CD4-positive, alpha-beta T cell treated with Interferon gamma for 1 hour (primary cell): ENCODE measurements around the gene FAM193A.
"Not testable (repeated sequence)": the region's sequence is repeated elsewhere in the genome, so short reads cannot be mapped to it uniquely, and the experiment has no call there.

Source experiments
- DNase-seq: peaks from one replicate; pipeline ENCODE4 v3.0.0-alpha.2; 2020

The FAM193A gene

DNA sequence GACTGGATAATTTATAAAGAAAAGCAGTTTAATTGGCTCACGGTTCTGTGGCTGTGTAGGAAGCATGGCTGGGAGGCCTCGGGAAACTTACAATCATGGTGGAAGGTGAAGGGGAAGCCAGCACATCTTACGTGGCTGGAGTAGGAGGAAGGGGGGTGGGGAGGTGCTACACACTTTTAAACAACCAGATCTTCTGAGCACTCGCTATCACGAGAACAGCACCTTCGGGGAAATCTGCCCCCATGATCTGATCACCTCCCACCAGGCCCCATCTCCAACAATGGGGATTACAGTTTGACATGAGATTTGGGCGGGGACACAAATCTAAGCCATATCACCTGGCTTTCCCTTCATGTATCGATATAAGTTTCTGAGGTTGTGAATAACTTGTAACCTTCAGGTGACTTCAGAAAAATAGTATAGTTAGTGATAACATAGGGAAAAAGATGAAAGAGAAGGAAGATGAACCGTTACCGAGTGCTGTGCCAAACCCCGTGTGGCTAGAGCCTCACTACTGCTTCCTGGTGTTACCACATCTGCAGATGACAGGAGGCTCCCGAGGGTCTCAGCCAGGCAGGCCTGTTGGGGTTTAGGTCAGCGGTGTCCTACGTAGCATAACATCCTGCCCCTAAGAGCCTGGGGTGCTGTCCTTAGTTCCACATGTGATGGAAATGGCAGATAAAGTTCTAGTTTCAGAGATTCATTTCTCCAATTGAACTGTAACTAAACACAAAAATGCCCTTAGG is 116.1 kb downstream of the FAM193A start:
- DNase-seq = no peak

DNA sequence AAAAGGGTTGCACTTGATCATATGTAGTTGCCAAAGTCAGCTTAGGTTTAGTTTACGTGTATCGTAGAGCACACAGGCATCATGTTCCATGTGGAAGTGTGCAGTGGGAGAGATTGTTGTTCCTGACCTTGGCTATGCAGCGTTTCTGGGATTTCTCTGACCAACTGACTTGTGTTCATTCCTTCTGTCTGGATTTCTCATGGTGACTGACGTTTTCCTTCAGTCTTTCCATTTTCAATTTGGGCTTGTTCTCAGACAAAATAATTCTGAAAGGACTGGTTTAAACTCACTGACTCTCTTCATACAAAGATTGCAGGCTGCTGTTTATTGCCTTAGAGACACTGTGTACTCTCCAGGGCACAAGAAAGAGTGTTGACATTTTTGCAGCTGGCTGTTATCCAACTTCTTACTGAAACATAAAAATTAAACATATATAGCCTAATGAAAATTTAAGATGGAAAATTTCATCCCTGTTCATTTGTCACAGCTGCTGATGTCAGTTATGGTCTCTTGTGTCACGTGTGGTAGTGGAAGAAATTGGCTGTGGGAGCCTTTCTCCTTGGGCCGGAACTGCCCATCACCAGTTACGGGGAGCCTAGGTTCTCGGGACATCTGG is 124.3 kb downstream of the FAM193A start:
- no peak for DNase-seq

DNA sequence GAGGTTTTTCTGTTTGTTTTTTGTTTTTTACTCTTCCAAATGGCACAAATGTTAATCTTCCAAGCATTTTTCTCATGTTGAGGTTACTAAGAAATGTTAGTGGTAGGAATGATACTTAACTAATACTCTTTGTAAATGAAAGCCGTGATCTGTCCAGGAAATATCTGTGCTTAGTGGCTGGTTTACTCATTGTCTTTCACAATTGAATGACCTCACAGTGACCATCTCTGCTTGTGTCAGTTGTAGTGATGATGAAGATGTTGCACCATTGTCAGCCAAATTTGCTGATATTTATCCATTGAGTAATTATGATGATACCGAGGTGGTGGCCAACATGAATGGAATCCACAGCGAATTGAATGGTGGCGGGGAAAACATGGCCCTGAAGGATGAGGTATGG is 126.2 kb downstream of the FAM193A start:
- no peak for DNase-seq

DNA sequence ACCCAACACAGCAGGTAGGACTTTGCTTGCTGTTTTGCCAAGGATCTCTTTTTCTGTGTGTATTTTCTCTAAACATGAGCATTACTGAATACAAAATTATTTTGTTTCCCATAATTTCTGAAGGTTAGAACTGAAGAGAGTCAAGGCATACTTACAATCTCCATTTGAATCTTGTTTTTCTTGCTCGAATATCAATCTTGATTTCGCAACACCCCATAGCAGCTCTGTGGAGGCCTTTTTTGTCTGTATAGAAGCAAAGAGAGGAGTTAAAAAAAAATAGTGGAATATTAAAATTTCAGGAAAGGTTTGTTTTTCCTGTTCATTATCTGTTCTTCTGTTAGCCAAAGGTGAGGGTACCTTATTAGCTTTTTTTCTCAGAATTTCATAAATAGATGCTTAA is 126.8 kb downstream of the FAM193A start:
- DNase-seq = no peak

DNA sequence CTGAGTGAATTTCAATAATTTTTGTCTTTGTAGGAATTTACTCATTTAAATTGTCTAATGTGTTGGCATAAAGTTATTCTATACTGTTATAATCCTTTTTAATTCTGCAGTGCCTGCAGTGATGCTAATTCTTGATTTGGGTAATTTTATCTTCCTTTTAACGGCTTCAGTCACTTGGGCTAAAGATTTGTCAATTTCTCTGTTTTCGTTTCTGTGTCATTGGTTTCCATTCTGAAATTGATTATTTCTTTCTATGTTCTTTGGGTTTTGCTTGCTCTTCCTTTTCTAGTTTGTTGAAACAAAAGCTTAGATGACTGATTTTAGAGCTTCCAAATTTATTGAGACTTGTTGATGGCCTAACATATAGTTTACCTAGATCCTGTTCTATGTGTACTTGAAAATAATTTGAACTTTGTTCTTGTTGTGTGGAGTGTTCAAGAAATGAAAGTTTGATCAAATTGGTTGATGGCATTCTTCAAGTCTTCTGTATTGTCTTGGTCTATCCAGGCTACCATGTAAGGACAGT is 130.3 kb downstream of the FAM193A start:
- DNase-seq = no peak

DNA sequence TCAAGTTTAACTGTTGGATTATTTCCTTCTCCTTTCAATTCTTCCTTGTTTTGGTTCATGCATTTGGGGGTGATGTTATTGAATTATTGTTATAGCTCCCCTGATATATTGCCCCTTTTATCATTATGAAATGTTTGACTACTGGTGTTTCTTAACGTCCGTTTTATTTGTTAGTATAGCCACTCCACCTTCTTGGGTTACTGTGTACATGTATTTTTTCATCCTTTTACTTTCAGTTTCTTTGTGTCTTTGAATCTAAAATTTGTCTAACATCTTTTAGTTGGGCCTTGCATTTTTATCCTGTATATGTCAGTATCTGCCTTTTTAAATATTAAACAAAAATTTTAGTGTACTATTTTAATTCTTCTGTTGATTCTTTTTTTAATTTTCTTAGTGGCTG is 131.0 kb downstream of the FAM193A start:
- no peak for DNase-seq

DNA sequence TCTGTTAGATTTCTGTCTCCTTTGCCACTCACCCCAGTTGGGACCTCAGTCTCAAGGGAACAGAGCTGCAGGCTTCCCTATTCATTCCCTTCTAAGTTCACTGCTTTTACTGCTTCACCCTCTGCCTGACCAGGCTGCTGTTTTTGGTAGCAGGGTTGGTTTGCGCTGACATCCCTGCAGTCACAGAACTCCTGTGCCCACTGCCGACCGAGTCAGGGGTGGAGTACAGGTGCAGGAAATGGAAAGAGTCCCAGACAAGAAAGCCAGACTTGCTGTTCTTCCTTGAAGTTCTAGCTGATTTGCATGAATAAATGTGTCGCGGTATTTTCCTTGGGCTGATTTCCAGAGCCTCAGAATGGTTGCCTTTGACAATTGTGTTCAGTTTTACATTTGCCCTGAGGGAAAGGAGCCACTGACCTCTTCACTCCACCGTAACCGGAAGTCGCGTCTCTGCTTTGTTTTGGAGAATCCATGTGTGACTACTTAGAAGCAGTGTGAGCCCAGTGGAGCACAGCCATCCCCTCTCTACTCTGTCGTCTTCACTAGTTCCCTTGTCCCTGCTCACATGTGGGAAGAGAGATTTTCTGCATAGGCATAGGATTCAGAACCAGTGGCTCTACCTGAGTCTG is 134.9 kb downstream of the FAM193A start:
- no peak for DNase-seq

DNA sequence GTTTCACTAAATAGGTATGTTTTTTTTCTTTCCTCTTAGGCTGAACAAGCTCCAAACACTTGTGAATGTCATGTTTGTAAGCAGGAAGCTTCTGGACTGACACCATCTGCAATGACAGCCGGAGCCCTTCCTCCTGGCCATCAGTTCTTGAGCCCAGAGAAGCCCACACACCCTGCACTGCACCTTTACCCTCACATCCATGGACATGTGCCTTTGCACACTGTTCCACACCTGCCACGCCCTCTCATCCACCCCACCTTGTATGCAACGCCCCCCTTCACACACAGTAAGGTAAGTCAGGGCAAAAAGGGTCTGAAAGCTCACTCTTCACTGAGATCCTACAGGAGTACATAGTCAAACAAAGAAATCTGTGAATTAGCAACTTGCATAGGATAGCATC is 135.6 kb downstream of the FAM193A start:
- no peak for DNase-seq

DNA sequence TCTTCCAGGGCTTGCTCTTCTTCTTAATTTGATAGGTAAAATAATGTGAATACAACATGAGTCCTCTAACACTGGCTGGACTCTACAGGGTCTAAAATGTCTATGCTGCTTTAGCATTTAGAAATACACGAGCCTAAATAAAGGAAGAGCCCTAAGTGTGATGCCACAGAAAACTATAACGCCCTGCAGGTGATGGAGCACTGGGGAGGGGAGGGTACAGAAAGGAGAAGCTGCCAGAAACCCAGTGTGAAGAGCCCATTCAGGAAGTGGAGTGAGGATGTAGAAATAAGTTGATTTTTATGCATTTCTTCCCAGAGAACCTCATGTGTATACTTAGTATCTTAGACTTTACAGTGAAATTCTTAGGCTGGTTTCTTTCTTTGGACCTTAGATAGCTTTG is 136.3 kb downstream of the FAM193A start:
- no peak for DNase-seq

DNA sequence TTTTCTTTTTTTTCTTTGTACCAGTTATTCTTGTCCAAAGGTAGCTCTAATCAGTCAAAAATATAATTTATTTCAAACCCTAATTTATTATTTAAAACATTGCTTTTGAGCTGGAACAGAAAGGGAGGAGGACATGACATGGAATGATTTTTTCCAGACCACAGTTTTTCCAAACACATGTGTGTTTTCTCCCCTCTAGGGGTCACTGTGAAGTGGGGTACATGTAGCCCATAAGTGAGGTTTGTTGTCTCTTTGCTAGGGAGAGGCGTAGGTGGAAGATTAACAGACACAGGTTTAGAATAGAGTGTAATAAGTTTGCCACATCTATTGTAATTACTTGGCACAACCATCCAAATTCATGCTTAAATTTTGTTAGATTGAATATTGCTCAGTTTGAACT is 136.7 kb downstream of the FAM193A start:
- DNase-seq = no peak

DNA sequence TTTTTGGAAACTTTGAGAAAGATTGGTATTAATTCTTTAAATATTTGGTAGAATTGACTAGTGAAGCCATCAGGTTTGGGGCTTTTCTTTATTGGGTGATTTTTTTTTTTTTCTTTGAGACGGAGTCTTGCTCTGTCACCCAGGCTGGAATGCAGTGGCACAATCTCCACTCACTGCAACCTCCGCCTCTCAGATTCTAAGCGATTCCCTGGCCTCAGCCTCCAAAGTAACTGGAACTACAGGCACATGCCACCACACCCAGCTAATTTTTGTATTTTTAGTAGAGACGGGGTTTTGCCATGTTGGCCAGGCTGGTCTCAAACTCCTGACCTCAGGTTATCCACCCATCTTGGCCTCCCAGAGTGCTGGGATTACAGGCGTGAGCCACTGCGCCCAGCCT is 143.3 kb downstream of the FAM193A start:
- DNase-seq = not testable (repeated sequence)

DNA sequence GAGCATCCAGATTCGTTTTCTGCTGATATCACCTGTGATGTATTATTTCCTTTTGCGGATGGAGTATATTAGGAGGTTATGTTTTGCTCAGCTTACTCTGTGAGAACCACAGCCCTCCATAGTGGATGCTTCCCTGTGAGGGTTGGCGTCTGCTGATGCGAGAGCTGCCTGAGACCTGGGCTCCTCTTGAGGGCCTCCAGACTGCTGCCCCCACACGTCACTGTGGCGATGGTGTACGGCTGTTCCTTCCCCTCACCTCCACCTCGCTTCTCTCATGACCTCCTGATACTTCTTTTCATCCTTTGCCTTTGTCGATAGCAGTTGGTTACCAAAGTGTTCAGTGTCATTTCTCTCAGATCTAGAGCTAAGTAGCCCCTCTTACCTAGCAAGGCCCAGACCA is 148.0 kb downstream of the FAM193A start:
- no peak for DNase-seq

DNA sequence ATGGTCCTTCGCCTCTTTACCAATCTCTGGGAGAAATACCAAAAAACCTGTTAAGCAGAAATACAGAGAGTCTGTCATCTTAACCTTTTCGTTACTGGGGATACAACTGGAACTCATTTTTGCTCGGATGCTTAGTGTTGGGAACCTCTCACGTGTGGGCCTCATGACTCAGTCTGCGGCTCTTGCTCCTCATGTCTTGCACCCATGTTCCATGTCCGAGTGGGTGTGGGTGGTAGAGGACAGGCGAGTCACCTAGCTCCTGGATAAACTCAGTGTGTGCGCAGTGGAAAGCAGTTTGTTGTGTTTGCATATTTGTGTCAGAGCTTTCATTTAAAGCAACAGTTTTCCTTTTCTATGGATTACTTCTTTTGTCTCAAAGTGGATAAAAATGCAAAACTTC is 149.1 kb downstream of the FAM193A start:
- DNase-seq = no peak

DNA sequence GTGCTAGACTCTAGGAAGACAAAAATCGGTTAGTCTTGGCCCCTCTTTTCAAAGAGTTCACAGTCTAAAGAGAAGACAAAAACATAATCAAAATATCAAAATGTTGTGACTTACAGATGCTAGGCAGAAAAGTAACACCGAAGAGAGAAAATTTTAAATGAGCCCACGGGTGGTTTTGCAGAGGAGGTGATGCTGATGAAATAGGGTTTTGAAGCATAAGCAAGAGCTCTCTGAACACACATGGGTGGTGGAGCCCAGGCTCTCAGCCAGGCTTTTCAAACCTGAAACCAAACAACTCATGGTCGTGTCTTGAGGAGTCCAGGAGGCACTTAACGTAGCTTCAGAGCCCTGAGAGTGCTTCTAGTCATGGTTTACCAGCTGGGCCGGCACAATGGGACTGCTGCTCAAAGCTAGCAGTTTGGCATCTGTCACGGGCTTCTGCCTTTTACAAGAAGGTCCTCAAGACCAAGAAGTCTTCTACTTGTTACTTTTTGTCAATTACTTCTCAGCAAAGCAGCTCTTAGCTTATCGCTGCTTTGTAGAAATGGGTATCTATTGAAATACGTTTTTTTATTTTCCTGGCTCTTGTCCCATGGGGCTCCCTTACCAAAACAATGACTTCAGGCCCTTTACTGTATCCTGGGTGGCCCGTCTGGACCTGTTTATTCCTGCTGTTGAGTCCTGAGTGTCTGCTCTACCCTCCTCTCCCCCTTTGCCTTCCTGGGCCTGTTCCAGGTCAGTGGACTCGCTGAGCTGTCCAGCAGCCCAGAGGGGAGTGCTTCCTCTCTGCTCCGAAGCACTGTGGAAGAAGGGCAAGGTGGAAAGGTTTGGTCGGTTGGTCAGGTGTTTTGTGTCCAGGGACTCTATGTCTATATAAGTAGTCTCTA is 150.2 kb downstream of the FAM193A start:
- no peak for DNase-seq

DNA sequence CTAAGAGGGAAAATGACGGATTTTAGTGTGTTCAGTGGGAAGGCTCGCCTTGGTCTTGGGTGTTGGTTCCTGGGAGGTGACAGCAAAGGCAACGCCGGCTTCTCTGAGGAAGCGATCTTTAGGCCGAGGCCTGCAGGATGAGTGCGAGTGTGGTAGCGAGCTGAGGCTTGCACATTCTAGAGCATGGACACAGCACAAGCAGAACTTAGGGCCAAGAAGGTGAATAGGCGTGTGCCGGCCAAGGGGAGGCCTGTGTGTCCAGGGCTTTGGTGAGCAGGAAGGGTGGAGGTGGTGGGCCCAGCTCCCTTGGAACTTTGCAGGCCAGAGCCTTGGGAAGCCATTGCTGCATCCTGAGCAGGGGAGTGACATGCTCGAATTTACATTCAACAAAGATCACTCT is 151.8 kb downstream of the FAM193A start:
- no peak for DNase-seq

DNA sequence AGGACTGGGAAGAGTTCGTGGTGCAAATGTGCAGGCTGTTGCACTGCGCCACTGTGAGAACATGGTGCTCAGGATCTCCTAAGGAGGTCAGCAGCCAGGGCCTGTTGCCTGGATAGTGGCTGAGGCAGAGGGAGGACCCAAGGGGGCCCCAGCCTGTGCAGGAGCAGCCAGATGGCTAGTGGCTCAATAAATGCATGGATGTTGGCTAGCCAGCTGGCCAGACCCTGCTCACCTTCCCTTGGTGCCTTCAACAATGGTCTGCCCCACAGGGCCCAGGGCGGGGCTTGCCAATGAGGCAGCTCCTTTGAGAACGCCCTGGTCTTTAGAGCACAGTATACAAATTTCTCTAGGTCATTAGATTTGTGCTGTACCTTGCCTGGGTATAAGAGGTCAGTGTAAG is 152.2 kb downstream of the FAM193A start:
- DNase-seq = no peak

DNA sequence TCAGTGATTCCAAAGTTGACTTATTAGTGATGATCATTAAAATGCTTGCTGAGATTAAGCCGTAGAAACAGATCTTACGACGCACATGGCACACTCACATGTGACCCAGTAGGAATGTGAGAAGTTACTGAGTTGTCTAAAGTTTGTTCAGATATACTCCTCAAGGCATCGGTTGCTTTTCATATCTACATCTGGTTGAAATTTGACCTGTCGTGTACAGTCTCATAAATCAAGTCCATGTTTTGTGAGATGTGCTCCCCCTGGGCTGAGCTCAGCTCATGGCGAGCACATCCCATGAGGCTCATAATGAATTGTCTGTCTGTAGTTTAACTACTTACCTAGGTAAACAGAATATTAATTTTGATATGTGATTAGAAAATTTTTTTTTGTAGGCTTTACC is 152.7 kb downstream of the FAM193A start:
- no peak for DNase-seq

DNA sequence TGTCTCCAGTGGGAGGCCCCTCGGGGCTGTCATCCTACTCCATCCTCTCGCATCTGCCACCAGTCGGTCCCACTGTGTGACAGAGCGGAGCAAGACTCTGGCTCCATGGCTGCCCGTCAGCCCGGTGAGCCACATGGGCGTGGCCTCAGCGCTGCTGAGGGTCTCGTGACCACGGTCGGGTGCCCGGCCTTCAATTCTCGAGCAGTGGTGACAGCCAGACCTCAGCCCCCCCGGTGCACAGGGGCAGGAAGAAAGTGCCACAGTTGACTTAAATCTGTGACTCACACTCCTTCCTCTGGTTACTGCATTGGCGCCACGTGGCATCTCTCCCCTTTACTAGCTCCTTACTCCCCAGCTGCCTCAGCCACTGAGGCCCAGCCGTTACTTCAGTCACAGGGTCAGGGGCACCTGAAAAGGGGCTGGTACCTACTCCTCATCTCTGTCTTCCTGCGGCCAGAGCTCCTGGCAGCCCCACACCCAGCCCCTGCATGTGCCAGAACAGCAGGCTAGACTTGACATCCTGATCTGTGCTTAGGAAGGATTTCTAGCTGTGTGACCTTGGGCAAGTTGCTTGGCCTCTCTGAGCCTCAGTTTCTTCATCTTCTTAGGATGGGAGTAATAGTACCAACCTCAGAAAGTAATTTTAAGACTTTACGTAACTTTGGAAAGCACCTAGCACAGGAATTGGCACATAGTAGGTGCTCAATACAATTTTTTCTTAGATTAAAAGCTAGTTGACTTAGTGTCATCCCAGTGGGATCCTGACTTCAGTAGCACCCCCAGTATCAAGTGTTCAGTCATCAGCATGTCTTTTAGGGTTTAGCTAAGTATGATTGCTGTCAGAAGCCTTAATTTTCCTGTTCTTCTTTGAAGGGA is 153.6 kb downstream of the FAM193A start:
- peak; percentile 74 for DNase-seq

DNA sequence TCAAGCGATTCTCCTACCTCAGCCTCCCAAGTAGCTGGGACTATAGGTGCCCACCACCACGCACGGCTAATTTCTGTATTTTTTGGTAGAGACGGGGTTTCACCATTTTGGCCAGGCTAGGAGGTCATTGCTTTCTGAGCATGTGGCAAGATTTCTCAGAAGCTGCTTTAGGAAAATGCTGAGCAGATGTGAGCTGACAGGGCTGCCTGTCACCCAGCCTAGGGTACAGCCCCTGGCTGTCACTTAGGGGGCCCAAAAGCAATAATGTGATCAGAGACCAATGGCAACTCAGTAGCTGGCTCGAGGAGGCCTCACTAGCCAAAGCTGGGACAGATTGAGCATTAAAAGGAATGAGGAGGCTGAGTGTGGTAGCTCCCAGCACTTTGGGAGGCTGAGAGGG is 154.9 kb downstream of the FAM193A start:
- no peak for DNase-seq

DNA sequence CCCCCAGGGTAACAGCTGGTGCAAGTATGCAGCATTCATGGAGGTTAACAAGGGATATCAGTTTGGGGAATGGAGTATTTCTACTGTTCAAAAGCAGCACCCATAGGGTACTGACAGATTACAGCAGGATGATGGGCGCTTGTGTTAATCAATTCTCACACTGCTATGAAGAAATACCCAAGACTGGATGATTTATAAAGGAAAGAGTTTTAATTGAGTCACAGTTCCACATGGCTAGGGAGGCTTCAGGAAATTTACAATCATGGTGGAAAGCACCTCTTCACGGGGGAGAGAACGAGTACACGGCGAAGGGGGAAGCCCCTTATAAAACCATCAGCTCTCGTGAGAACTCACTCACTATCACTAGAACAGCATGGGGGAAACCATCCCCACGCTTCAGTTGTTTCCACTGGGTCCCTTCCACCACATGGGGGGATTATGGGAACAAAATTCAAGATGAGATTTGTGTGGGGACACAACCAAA is 155.5 kb downstream of the FAM193A start:
- no peak for DNase-seq

DNA sequence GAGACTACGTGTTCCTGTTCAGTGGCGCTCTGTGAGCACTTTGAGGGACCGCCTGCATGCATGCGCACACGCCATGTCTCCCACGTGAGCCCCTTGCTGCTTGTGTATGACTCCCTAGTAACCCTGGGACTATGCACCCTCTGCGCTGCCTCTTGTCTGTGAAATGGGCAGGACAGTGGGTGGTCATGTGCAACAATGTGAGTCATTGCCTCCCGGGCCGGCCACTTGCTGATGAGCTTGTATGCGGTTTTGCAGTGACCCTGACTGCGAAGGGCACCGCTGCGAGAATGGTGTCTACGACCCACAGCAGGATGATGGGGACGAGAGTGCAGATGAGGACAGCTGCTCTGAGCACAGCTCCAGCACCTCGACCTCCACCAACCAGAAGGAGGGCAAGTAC is 158.2 kb downstream of the FAM193A start:
- no peak for DNase-seq
